ENCODE measurements around the gene NOB1. TPM values are rescaled to one million over a fixed set of nuclear protein-coding genes. Genes with fewer than 3 reads are reported as not detected.
A peak's percentile ranks its signal among the peaks of the same experiment; 100 is the strongest.

The NOB1 gene
- total and polyA plus RNA-seq, 2 donors (not counting 1 experiment from before 2014, with no cell fraction given): 42.3 to 44.9 TPM

- no peak overlapping the region for H3K4me3 ChIP-seq (ENCODE audit: control extremely low read depth in 1 of 5, extremely low read depth in 1 of 5, insufficient read depth in 1 of 5, low read depth in 2 of 5, low read length in 4 of 5)
- intact Hi-C loops (cut with micrococcal nuclease): no loop called here
- Mint-ChIP-seq H3K4me1 (peaks cover 17% of the 10 kb centered on the region), H3K27me3 (no peaks in the 10 kb centered on the region), H3K27ac (peak overlapping the region; percentile 26), H3K4me3 (peak overlapping the region; percentile 99), H3K9me3 (ENCODE audit: insufficient read depth) (no peaks in the 10 kb centered on the region)
- H3K9me3 ChIP-seq (ENCODE audit: control extremely low read depth in 1 of 3, control insufficient read depth in 2 of 3, insufficient read depth in 1 of 3, low read length in 2 of 3): no peaks in the 10 kb centered on the region
- no peak overlapping the region for H3K4me2 ChIP-seq (replicated peaks; ENCODE audit: low read depth, low read length, poor library complexity, severe bottlenecking)
- DNase-seq: no peak
- TF ChIP-seq EZH2 (IDR thresholded peaks at IDR 0.05; ENCODE audit: borderline replicate concordance, insufficient read depth, low read depth, low read length, poor library complexity, severe bottlenecking) (no peak), CTCF (IDR thresholded peaks at IDR 0.05) (no peak)
- ChIA-PET POLR2A (interaction anchor here (1.6 kb wide), 1 partner anchor 30 kb away, joined by 3 read pairs; the partner anchor contains the start of gene NOB1), CTCF (interaction anchor here (0.8 to 2.2 kb wide), 3 partner anchors 9 to 29 kb away, joined by 3 to 10 read pairs (median 9); partner anchors contain the start of gene NOB1)
- no peak overlapping the region for H2AFZ ChIP-seq (ENCODE audit: insufficient read depth, low read depth, low read length, poor library complexity, severe bottlenecking)
- H3K9ac ChIP-seq (ENCODE audit: low read length): no peak overlapping the region
- H3K36me3 ChIP-seq (replicated peaks in 1 of 2; ENCODE audit: control extremely low read depth in 1 of 2, control insufficient read depth in 1 of 2, extremely low read depth in 1 of 2, insufficient read depth in 2 of 2, low read length in 1 of 2): no peaks in the 10 kb centered on the region
- H3K27ac ChIP-seq (ENCODE audit: low read length in 2 of 2): no peak overlapping the region
- H3K79me2 ChIP-seq (ENCODE audit: control insufficient read depth, insufficient read depth, low read length): no peaks in the 10 kb centered on the region
- no peaks in the 10 kb centered on the region for H3K27me3 ChIP-seq (replicated peaks in 1 of 4; ENCODE audit: control extremely low read depth in 1 of 4, control insufficient read depth in 3 of 4, insufficient read depth in 4 of 4, low read length in 3 of 4)
- ATAC-seq (ENCODE audit: low read depth): no peak
- H4K20me1 ChIP-seq (ENCODE audit: control insufficient read depth, insufficient read depth, low read length, poor library complexity, severe bottlenecking): no peaks in the 10 kb centered on the region
- 95% methylated on average over 6 of the region's 6 CpGs for WGBS (ENCODE audit: insufficient coverage)
- H3K4me1 ChIP-seq (ENCODE audit: control insufficient read depth in 2 of 2, insufficient read depth in 2 of 2, low read length in 2 of 2): peaks cover 11 to 15% of the 10 kb centered on the region in 2 donors
These were observed 29.7 kb downstream of the NOB1 start for GRCh38 chr16:69724981-69725479.

GRCh38 chr16:69724414-69724873 lies 30.3 kb downstream of the NOB1 start:
- intact Hi-C loops (cut with micrococcal nuclease): no loop called here
- Histone ChIP-seq H3K36me3 (replicated peaks in 1 of 2; ENCODE audit: control extremely low read depth in 1 of 2, control insufficient read depth in 1 of 2, extremely low read depth in 1 of 2, insufficient read depth in 2 of 2, low read length in 1 of 2) (no peaks in the 10 kb centered on the region), H3K4me1 (ENCODE audit: control insufficient read depth in 2 of 2, insufficient read depth in 2 of 2, low read length in 2 of 2) (peaks cover 11 to 15% of the 10 kb centered on the region in 2 donors), H3K9ac (ENCODE audit: low read length) (no peak overlapping the region), H3K79me2 (ENCODE audit: control insufficient read depth, insufficient read depth, low read length) (no peaks in the 10 kb centered on the region), H3K4me3 (ENCODE audit: control extremely low read depth in 1 of 5, extremely low read depth in 1 of 5, insufficient read depth in 1 of 5, low read depth in 2 of 5, low read length in 4 of 5) (no peak overlapping the region), H2AFZ (ENCODE audit: insufficient read depth, low read depth, low read length, poor library complexity, severe bottlenecking) (no peak overlapping the region), H4K20me1 (ENCODE audit: control insufficient read depth, insufficient read depth, low read length, poor library complexity, severe bottlenecking) (no peaks in the 10 kb centered on the region), H3K27me3 (replicated peaks in 1 of 4; ENCODE audit: control extremely low read depth in 1 of 4, control insufficient read depth in 3 of 4, insufficient read depth in 4 of 4, low read length in 3 of 4) (no peaks in the 10 kb centered on the region), H3K27ac (ENCODE audit: low read length in 2 of 2) (no peak overlapping the region), H3K4me2 (replicated peaks; ENCODE audit: low read depth, low read length, poor library complexity, severe bottlenecking) (no peak overlapping the region), H3K9me3 (ENCODE audit: control extremely low read depth in 1 of 3, control insufficient read depth in 2 of 3, insufficient read depth in 1 of 3, low read length in 2 of 3) (no peaks in the 10 kb centered on the region)
- ATAC-seq (ENCODE audit: low read depth) (no peak), DNase-seq (no peak)
- H3K27ac Mint-ChIP-seq: peak overlapping the region; percentile 26
- WGBS (ENCODE audit: insufficient coverage): 94% methylated on average over 2 of the region's 2 CpGs
- ChIA-PET POLR2A (interaction anchor here (0.8 to 1.6 kb wide), 2 partner anchors 28 to 30 kb away, joined by 3 read pairs; partner anchors contain the start of gene NOB1), CTCF (interaction anchor here (0.8 to 2.2 kb wide), 4 partner anchors 8 to 30 kb away, joined by 3 to 10 read pairs (median 6); partner anchors contain the start of gene NOB1)
- no peaks in the 10 kb centered on the region for H3K9me3 Mint-ChIP-seq (ENCODE audit: insufficient read depth)
- no peaks in the 10 kb centered on the region for H3K27me3 Mint-ChIP-seq
- TF ChIP-seq CTCF (IDR thresholded peaks at IDR 0.05) (no peak), EZH2 (IDR thresholded peaks at IDR 0.05; ENCODE audit: borderline replicate concordance, insufficient read depth, low read depth, low read length, poor library complexity, severe bottlenecking) (no peak)
- peaks cover 17% of the 10 kb centered on the region for H3K4me1 Mint-ChIP-seq
- peak overlapping the region; percentile 99 for H3K4me3 Mint-ChIP-seq

All from B cell (primary cell).